ENCODE data around the gene NACC1. TPM values are rescaled to one million over a fixed set of nuclear protein-coding genes. Genes with fewer than 3 reads are reported as not detected.
A peak's percentile ranks its signal among the peaks of the same experiment; 100 is the strongest.

NACC1 gene
- total and polyA plus RNA-seq, 8 donors: 7.0 to 25.3 (median 14.1) TPM

DNA sequence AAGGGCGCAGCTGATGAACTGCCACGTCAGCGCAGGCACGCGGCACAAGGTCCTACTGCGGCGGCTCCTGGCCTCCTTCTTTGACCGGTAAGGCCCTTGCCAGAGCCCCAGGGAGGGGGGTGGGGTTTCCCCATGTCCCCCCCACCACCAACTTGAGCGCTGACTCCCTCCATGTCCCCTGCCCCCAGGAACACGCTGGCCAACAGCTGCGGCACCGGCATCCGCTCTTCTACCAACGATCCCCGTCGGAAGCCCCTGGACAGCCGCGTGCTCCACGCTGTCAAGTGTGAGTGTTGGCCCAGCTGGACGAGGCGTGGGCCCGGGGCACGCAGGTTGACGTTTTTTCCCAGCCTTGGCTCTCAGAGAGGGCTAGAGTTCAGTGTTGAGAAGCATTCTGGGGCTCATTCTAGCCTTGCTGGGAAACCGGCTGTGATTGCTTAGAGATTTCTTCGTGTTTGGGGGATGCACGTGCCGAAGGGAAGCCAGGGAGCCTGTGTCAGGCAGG lies 19.3 kb downstream of the NACC1 start:
- no peak for ATAC-seq
- Histone ChIP-seq H3K4me1 (no peaks in the 10 kb centered on the region), H3K4me3 (no peak overlapping the region), H3K27ac (no peak overlapping the region), H3K36me3 (peaks cover 0 to 38% (median 8%) of the 10 kb centered on the region in 3 donors), H3K9me3 (no peaks in the 10 kb centered on the region), H3K27me3 (no peaks in the 10 kb centered on the region)
- intact Hi-C loops (cut with DNase I): no loop called here
- no peak for FAIRE-seq
- peak in 1 of 6 donors; percentile 45 for DNase-seq
- WGBS, 2 donors: 92 to 93% methylated on average over 28 of the region's 28 CpGs
- TF ChIP-seq, protein P1, sequence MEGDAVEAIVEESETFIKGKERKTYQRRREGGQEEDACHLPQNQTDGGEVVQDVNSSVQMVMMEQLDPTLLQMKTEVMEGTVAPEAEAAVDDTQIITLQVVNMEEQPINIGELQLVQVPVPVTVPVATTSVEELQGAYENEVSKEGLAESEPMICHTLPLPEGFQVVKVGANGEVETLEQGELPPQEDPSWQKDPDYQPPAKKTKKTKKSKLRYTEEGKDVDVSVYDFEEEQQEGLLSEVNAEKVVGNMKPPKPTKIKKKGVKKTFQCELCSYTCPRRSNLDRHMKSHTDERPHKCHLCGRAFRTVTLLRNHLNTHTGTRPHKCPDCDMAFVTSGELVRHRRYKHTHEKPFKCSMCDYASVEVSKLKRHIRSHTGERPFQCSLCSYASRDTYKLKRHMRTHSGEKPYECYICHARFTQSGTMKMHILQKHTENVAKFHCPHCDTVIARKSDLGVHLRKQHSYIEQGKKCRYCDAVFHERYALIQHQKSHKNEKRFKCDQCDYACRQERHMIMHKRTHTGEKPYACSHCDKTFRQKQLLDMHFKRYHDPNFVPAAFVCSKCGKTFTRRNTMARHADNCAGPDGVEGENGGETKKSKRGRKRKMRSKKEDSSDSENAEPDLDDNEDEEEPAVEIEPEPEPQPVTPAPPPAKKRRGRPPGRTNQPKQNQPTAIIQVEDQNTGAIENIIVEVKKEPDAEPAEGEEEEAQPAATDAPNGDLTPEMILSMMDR (IDR thresholded peaks at IDR 0.05): no peak

DNA sequence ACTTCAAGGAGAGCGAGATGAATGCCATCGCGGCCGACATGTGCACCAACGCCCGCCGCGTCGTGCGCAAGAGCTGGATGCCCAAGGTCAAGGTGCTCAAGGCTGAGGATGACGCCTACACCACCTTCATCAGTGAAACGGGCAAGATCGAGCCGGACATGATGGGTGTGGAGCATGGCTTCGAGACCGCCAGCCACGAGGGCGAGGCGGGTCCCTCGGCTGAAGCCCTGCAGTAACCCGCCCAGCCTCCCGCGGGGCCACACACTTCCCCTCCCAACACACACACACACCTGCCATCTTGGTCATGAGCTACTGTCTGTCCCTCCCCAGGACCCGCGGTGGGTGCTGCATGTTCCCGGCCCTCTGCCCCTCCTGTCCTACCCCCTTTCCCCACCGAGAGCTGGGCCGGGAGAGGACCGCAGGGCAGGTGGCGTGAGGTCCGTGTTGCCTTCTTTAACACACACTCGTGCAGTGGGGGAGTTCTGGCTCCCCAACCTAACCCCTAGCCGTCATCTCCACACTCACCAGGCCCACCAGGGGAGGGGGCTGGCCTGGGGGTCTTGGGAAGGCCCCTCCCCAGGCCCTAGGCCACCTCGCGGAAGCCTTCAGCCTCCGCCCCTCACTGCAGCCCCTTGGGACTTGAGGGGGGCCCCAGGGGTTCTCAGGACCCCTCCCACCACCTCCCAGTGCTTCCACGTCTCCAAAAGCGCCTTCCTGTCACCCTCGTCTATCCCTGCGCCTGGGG lies 20.3 kb downstream of the NACC1 start:
- no peak overlapping the region for H3K4me3 ChIP-seq
- no peak for FAIRE-seq
- H3K36me3 ChIP-seq: peaks cover 0 to 38% (median 8%) of the 10 kb centered on the region in 3 donors
- no peaks in the 10 kb centered on the region for H3K27me3 ChIP-seq
- peak in 2 of 6 donors; percentile 15 to 64 for DNase-seq
- H3K4me1 ChIP-seq: no peaks in the 10 kb centered on the region
- TF ChIP-seq, protein P1 (IDR thresholded peaks at IDR 0.05): no peak
- WGBS, 2 donors: 89 to 93% methylated on average over 37 to 40 of the region's 40 CpGs
- intact Hi-C loops (cut with DNase I): no loop called here
- no peak for ATAC-seq
- H3K27ac ChIP-seq: no peak overlapping the region
- no peaks in the 10 kb centered on the region for H3K9me3 ChIP-seq

DNA sequence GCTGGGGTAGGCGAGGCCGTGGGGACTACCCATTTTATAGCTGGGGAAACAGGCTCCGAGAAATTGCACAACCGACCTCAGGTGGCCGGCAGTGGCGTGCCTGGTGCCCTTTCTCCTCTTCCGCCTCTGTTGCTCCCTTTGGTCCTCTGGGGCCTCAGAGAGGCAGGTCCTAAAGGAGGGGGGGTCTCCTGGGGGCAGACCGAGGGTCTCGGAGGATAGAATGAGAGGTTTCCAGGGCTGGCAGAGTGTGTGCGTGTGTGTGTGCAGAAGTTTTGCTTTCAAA lies 20.8 kb downstream of the NACC1 start:
- TF ChIP-seq, protein P1 (IDR thresholded peaks at IDR 0.05): no peak
- WGBS, 2 donors: 81 to 84% methylated on average over 10 of the region's 10 CpGs
- intact Hi-C loops (cut with DNase I): no loop called here
- ATAC-seq: no peak
- no peak for DNase-seq
- Histone ChIP-seq H3K27ac (no peak overlapping the region), H3K9me3 (no peaks in the 10 kb centered on the region), H3K4me1 (no peaks in the 10 kb centered on the region), H3K27me3 (no peaks in the 10 kb centered on the region), H3K36me3 (peaks cover 0 to 38% (median 8%) of the 10 kb centered on the region in 3 donors), H3K4me3 (no peak overlapping the region)
- FAIRE-seq: no peak

DNA sequence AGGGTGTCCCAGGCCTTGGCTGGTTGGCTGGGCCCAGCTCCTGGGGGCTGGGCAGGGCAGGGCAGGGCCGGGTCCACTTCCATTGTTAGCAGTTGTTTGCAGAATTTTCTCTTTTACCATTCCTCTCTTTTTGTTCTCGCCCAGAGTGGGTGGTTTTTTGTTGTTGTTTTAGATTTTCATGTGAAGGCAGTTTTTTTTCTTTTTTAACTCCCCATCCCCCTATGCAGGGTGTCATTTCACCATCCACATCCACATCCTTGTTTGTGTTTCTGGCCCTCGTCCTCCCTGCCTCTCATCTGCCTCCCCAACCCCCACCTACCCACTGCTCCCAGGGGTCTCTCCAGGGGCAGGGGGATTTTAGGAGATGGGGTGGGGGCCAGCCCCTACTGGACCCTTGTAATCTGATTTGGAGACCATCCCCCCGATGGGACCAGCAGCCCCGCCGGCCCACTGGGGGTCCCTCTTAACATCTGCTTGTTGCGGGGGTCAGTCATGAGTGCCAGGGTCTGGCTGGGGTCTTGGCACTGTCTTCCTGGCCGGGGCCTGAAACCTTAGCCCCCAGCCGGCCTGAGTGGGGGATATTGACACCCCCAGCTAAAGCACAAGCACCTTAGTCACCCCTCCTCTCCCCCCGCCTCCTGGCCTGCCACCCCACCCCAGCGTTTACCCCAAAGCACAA lies 21.7 kb downstream of the NACC1 start:
- Histone ChIP-seq H3K4me3 (no peak overlapping the region), H3K36me3 (peaks cover 0 to 38% (median 8%) of the 10 kb centered on the region in 3 donors), H3K27me3 (no peaks in the 10 kb centered on the region), H3K27ac (no peak overlapping the region), H3K9me3 (no peaks in the 10 kb centered on the region), H3K4me1 (no peaks in the 10 kb centered on the region)
- FAIRE-seq (no peak), ATAC-seq (no peak), DNase-seq (peak in 2 of 6 donors; percentile 53 to 62)
- 76 to 79% methylated on average over 11 of the region's 11 CpGs for WGBS, 2 donors
- TF ChIP-seq, protein P1 (IDR thresholded peaks at IDR 0.05): no peak
- intact Hi-C loops (cut with DNase I): no loop called here
